ENCODE measurements around the gene ZBTB22.

DNA sequence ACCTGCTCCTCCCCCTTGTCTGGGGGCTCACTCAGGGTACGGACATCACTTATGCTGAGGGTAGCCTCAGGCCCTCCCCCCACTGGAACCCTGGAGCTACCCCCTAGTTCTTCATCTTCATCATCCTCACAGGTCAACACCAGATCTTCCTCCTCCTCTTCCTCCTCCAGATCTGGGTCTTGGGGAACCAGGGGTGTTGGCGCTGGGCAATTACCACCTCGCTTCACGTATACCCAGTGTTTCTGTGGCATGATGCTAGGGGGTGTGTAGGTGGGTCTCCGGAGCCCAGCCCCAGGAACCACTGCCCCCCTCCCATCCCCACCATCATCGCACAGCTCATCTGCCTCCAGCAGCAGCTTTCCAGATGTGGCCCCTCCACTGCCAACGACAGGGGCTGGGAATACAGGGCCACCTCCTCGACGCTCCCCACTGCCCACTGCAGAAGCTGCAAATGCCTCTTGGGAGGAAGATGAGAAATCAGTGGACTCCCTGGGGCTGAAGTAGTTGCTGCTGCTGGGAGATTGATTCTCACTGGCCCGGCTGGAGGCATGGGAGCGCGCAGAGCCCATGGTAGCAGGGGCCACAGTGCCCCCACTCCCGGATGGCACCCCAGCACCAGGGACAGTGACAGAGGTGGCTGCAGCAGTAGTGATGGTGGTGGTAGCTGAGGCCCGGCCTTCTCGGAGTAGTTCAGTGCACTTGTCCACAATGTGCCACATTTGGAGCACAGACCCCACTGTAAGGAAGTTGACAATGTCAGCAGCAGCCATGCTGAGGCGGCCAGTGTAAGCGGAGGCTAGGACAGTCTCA lies 1.5 kb downstream of the ZBTB22 start:
- TF ChIP-seq, protein P1, sequence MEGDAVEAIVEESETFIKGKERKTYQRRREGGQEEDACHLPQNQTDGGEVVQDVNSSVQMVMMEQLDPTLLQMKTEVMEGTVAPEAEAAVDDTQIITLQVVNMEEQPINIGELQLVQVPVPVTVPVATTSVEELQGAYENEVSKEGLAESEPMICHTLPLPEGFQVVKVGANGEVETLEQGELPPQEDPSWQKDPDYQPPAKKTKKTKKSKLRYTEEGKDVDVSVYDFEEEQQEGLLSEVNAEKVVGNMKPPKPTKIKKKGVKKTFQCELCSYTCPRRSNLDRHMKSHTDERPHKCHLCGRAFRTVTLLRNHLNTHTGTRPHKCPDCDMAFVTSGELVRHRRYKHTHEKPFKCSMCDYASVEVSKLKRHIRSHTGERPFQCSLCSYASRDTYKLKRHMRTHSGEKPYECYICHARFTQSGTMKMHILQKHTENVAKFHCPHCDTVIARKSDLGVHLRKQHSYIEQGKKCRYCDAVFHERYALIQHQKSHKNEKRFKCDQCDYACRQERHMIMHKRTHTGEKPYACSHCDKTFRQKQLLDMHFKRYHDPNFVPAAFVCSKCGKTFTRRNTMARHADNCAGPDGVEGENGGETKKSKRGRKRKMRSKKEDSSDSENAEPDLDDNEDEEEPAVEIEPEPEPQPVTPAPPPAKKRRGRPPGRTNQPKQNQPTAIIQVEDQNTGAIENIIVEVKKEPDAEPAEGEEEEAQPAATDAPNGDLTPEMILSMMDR (IDR thresholded peaks at IDR 0.05; ENCODE audit: poor library complexity, severe bottlenecking): no peak
- TF ChIP-seq, protein P2, sequence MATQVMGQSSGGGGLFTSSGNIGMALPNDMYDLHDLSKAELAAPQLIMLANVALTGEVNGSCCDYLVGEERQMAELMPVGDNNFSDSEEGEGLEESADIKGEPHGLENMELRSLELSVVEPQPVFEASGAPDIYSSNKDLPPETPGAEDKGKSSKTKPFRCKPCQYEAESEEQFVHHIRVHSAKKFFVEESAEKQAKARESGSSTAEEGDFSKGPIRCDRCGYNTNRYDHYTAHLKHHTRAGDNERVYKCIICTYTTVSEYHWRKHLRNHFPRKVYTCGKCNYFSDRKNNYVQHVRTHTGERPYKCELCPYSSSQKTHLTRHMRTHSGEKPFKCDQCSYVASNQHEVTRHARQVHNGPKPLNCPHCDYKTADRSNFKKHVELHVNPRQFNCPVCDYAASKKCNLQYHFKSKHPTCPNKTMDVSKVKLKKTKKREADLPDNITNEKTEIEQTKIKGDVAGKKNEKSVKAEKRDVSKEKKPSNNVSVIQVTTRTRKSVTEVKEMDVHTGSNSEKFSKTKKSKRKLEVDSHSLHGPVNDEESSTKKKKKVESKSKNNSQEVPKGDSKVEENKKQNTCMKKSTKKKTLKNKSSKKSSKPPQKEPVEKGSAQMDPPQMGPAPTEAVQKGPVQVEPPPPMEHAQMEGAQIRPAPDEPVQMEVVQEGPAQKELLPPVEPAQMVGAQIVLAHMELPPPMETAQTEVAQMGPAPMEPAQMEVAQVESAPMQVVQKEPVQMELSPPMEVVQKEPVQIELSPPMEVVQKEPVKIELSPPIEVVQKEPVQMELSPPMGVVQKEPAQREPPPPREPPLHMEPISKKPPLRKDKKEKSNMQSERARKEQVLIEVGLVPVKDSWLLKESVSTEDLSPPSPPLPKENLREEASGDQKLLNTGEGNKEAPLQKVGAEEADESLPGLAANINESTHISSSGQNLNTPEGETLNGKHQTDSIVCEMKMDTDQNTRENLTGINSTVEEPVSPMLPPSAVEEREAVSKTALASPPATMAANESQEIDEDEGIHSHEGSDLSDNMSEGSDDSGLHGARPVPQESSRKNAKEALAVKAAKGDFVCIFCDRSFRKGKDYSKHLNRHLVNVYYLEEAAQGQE (IDR thresholded peaks at IDR 0.05; ENCODE audit: borderline replicate concordance): no peak
- TF ChIP-seq POLR2AphosphoS5 (IDR thresholded peaks at IDR 0.05) (no peak), SMC3 (conservative IDR thresholded peaks at IDR 0.05; ENCODE audit: poor library complexity) (no peak), EZH2 (IDR thresholded peaks at IDR 0.05; ENCODE audit: borderline replicate concordance, insufficient read depth, low read length, poor library complexity, severe bottlenecking) (no peak), EP300 (conservative IDR thresholded peaks at IDR 0.05; ENCODE audit: poor library complexity, severe bottlenecking) (no peak), RAD21 (conservative IDR thresholded peaks at IDR 0.05) (no peak), TAF1 (IDR thresholded peaks at IDR 0.05; ENCODE audit: low read depth) (no peak), MXI1 (conservative IDR thresholded peaks at IDR 0.05; ENCODE audit: poor library complexity, severe bottlenecking) (no peak)
